GM12872 (cell line): ENCODE data around the gene SLC17A7.

Experiments used
- TF ChIP-seq, protein P1 (sequence below): IDR thresholded peaks from 3 replicates; pipeline ENCODE4 v1.5.1; 2011; ENCODE audit warnings: low read depth, mild to moderate bottlenecking, low read length, moderate library complexity; ENCODE audit not compliant: insufficient read depth

SLC17A7 gene

DNA sequence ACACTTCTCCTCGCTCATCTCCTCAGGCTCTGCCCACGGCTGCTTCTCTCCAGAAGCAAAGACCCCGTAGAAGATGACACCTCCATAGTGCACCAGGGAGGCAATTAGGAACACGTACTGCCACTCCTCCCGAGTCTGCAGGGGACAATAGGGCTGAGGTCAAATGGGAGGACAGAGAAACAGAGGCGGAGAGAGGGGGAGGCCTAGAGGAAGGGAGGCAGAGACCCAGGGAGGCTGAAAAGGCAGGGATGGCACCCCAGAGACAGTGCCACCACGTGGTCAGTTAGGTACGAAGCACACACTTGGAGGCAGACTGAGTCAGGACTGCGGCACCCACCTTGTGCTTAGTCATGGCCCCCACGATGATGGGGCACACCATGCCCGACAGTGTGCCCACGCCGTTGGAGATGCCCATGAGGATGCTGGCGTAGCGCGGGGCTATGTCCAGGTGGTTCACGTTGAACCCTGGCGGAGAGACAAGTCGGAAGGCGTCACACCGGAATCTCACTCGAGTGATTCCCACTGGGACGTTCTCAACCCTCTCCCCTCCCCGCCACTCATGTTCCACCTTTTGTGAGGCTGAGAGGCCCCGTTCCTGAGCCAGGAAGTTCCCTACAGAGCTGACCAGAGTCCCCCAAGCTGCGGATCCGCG lies 10.5 kb downstream of the SLC17A7 start:
- TF ChIP-seq, protein P1, sequence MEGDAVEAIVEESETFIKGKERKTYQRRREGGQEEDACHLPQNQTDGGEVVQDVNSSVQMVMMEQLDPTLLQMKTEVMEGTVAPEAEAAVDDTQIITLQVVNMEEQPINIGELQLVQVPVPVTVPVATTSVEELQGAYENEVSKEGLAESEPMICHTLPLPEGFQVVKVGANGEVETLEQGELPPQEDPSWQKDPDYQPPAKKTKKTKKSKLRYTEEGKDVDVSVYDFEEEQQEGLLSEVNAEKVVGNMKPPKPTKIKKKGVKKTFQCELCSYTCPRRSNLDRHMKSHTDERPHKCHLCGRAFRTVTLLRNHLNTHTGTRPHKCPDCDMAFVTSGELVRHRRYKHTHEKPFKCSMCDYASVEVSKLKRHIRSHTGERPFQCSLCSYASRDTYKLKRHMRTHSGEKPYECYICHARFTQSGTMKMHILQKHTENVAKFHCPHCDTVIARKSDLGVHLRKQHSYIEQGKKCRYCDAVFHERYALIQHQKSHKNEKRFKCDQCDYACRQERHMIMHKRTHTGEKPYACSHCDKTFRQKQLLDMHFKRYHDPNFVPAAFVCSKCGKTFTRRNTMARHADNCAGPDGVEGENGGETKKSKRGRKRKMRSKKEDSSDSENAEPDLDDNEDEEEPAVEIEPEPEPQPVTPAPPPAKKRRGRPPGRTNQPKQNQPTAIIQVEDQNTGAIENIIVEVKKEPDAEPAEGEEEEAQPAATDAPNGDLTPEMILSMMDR = peak; percentile 66

DNA sequence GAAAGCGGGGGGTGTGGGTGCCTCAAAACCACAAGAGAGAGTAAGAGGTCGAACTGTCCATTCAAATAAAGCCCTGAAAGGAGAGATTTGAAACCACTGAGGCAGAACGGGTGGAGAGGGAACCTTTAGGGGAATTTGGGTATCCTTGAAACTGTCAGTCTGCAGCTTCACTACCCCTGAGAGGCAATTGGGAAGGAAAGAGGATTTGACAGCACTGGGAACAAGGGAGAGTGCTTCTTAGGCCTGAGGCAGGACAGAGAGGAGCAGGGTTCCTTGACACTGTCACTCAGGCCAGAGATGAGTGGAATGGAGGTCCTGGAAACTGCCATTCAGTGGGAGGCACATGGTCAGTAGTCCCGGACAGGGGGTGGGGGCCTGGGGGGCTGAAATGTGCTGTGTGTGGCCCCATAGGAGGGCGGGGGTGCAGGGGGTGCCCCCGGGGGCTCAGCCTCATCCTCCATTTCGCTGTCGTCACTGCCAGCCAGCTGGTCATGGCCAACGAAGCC lies 11.1 kb downstream of the SLC17A7 start:
- TF ChIP-seq, protein P1 = no peak

- TF ChIP-seq, protein P1 = no peak
Observed at GRCh38 chr19:49428547-49429451, 12.5 kb downstream of the SLC17A7 start.

GRCh38 chr19:49427855-49428546 lies 13.3 kb downstream of the SLC17A7 start:
- TF ChIP-seq, protein P1 = no peak

- TF ChIP-seq, protein P1 = no peak
Observed at GRCh38 chr19:49427339-49427738, 14.0 kb downstream of the SLC17A7 start.

GRCh38 chr19:49425922-49426592 lies 15.3 kb downstream of the SLC17A7 start:
- TF ChIP-seq, protein P1 = no peak

GRCh38 chr19:49425178-49425577 lies 16.1 kb downstream of the SLC17A7 start, which contains the start of gene GFY:
GFY (plus strand) TSS chr19:49425388; CDS start chr19:49426431, 1,043 bp downstream.
- TF ChIP-seq, protein P1 = no peak
